ENCODE measurements around the gene SARDH. TPM values are rescaled to one million over a fixed set of nuclear protein-coding genes. Genes with fewer than 3 reads are reported as not detected.
A peak's percentile ranks its signal among the peaks of the same experiment; 100 is the strongest.

Gene SARDH
- total RNA-seq, 1 donor from 2014 or later = 0.63 TPM

DNA sequence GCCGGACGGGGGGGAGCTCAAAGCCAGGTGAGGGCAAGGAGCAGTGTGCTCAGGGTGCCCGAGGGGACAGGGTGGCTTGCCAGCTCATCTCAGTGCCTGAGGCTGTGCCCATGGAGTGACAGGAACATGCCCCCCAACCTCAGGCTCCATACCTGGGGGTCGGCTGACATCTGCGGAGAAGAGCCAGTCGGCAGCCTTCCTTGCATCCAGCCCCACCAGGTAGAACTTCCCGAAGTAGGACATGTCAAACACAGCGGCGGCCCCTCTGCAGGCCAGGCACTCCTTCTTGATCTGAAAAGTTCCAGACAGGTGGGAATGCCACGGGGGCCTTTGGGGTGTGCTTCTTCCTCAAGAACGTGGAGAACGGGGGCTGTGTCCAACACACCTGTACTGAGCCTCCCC, 42.1 kb downstream of the SARDH start:
- peak; percentile 5 for DNase-seq
- TF ChIP-seq, protein P1, sequence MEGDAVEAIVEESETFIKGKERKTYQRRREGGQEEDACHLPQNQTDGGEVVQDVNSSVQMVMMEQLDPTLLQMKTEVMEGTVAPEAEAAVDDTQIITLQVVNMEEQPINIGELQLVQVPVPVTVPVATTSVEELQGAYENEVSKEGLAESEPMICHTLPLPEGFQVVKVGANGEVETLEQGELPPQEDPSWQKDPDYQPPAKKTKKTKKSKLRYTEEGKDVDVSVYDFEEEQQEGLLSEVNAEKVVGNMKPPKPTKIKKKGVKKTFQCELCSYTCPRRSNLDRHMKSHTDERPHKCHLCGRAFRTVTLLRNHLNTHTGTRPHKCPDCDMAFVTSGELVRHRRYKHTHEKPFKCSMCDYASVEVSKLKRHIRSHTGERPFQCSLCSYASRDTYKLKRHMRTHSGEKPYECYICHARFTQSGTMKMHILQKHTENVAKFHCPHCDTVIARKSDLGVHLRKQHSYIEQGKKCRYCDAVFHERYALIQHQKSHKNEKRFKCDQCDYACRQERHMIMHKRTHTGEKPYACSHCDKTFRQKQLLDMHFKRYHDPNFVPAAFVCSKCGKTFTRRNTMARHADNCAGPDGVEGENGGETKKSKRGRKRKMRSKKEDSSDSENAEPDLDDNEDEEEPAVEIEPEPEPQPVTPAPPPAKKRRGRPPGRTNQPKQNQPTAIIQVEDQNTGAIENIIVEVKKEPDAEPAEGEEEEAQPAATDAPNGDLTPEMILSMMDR (IDR thresholded peaks at IDR 0.05; ENCODE audit: borderline replicate concordance) = no peak

DNA sequence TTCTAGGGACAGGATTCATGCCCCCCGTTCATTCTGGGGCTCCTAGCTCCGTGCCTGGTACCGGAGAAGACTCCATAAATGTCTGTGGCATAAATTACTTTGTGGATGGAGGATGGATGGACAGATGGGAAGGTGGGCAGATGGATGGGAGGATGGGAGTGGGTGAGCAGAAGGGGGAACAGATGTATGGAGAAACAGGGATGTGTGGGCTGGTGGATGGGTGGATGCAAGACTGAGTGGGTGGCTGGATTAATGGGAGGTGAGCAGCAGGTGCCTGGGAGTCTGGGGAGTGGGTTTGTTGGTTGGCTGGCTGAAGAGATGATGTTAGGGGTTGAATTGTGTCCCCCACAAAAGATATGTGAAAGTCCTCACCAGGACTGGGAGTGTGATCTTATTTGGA, 43.5 kb downstream of the SARDH start:
- no peak for DNase-seq
- TF ChIP-seq, protein P1 (IDR thresholded peaks at IDR 0.05; ENCODE audit: borderline replicate concordance) = no peak
- Histone ChIP-seq H3K27me3 (ENCODE audit: low read depth) (peaks cover 39% of the 10 kb centered on the region), H3K4me3 (no peak overlapping the region), H3K36me3 (no peaks in the 10 kb centered on the region), H3K4me1 (no peaks in the 10 kb centered on the region), H3K9me3 (replicated peaks) (no peaks in the 10 kb centered on the region), H3K27ac (replicated peaks) (no peak overlapping the region)
- intact Hi-C loops (cut with micrococcal nuclease) = no loop called here

More for the DNA sequence above, 42.1 kb downstream of the SARDH start:
- no peaks in the 10 kb centered on the region for H3K9me3 ChIP-seq (replicated peaks)
- H3K4me1 ChIP-seq = no peaks in the 10 kb centered on the region
- intact Hi-C loops (cut with micrococcal nuclease) = no loop called here
- no peak overlapping the region for H3K27ac ChIP-seq (replicated peaks)
- peaks cover 51% of the 10 kb centered on the region for H3K27me3 ChIP-seq (ENCODE audit: low read depth)
- no peaks in the 10 kb centered on the region for H3K36me3 ChIP-seq
- H3K4me3 ChIP-seq = no peak overlapping the region

DNA sequence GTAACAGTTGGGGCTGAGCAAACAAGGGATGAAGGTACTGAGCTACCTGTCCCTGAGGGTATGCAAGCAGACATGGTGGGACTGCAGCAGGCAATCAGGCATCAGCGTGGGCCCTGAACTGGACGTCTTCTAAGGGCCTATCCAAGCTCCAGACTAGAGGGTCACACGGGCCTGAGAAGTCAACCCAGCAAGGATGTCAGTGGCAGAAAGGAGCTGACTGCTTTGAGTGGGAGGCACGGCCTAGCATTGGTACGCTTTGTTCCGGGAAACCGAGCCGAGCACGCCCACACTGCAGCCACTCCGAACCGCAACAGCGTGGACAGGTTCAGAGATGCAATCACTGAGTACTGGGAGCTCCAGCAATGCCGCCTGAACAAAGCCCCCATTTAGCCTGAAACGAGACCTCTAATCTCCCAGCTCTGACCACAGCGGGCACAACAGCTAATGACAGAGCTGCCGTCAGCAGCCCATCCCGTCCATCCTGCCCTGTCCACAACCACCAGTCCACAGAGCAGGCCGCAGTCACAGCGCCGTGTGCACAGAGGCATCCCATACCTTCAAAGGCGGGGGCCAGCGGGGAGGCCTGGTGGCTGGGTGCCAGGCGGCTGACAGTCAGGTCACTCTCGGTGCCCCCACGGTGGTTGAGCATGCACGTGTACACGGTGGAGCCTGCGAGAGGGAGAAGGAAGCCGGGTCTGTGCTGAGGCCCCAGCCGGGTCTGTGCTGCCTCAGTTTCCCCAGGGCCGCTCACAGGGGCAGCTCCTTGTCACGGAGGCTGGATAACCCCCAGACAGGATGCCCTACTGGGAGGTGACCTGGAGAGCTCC, 44.2 kb downstream of the SARDH start:
- H3K9me3 ChIP-seq (replicated peaks) = no peaks in the 10 kb centered on the region
- no peak overlapping the region for H3K27ac ChIP-seq (replicated peaks)
- H3K4me3 ChIP-seq = no peak overlapping the region
- peak; percentile 12 for DNase-seq
- intact Hi-C loops (cut with micrococcal nuclease) = no loop called here
- peaks cover 39% of the 10 kb centered on the region for H3K27me3 ChIP-seq (ENCODE audit: low read depth)
- no peaks in the 10 kb centered on the region for H3K36me3 ChIP-seq
- TF ChIP-seq, protein P1 (IDR thresholded peaks at IDR 0.05; ENCODE audit: borderline replicate concordance) = no peak
- H3K4me1 ChIP-seq = no peaks in the 10 kb centered on the region

DNA sequence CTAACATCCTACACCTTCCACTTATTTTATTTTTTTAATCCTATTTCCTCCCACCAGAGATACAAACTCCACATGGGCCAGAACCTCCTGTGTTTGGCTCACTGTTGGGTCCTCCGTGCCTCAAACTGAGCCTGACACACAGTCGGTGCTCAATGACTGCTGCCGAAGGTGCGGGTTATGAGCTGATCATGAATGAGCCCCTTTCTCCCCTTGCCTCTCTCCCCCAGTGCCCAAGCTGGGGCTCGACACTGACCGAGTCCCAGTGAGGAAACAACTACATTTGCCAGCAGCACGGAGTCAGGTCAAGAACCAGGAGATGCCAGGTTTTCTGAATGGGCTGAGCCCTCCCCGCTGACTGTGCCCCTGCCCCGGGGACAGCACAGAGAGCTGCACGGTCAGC, 45.0 kb downstream of the SARDH start:
- intact Hi-C loops (cut with micrococcal nuclease) = no loop called here
- no peak overlapping the region for H3K4me3 ChIP-seq
- no peaks in the 10 kb centered on the region for H3K36me3 ChIP-seq
- DNase-seq = peak; percentile 7
- H3K9me3 ChIP-seq (replicated peaks) = no peaks in the 10 kb centered on the region
- TF ChIP-seq, protein P1 (IDR thresholded peaks at IDR 0.05; ENCODE audit: borderline replicate concordance) = no peak
- H3K27ac ChIP-seq (replicated peaks) = no peak overlapping the region
- H3K4me1 ChIP-seq = no peaks in the 10 kb centered on the region
- peaks cover 39% of the 10 kb centered on the region for H3K27me3 ChIP-seq (ENCODE audit: low read depth)

DNA sequence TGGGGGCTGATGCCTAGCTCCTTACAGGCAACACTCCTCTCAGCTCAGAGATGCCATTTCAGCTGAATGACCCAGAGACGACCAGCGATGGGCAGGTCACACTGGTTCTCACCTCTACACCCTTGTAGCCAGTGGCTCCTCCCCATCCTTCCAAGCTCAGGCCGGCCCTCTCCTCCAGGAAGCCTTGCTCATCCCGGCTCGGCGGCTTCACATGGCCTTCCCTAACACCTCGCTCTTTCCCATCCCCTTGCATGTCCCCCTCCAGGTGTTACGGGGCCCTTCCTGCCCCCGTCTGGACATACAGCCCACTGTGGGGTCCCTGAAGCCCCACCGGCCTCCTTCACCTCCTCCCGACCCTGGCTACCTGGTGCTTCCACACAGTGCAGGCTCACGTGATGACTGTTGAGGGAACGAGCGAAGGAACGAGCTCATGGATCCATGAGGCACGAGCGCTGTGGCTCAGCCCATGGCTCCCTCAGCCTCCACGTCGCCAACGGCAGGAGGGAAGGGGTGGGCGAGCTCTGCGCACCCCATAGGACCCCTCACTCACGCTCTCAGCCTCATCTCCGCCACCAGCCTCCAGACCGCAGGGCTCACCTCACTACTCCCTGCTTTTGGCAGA, 45.7 kb downstream of the SARDH start:
- intact Hi-C loops (cut with micrococcal nuclease) = no loop called here
- peak; percentile 4 for DNase-seq

More for the DNA sequence above, 45.7 kb downstream of the SARDH start:
- no peaks in the 10 kb centered on the region for H3K9me3 ChIP-seq (replicated peaks)
- no peak overlapping the region for H3K4me3 ChIP-seq
- TF ChIP-seq, protein P1 (IDR thresholded peaks at IDR 0.05; ENCODE audit: borderline replicate concordance) = no peak
- H3K36me3 ChIP-seq = no peaks in the 10 kb centered on the region
- H3K4me1 ChIP-seq = no peaks in the 10 kb centered on the region
- peaks cover 39% of the 10 kb centered on the region for H3K27me3 ChIP-seq (ENCODE audit: low read depth)
- H3K27ac ChIP-seq (replicated peaks) = no peak overlapping the region
